Loucy (cell line): ENCODE results near the gene CACNB2.

Experiments
- H2AFZ ChIP-seq: fragments of 200-600 bp; sonication (generic); 2 replicates; pipeline ENCODE4 v1.6.0; 2016; ENCODE audit warnings: antibody characterized with exemption, mild to moderate bottlenecking, low read length, moderate library complexity
- H3F3A ChIP-seq: fragments of 200-600 bp; 2 replicates; pipeline ENCODE4 v1.6.0; 2016; ENCODE audit warnings: antibody characterized with exemption, low read depth, mild to moderate bottlenecking
- H3K27me3 ChIP-seq: fragments of 200-600 bp; sonication (generic); 2 replicates; pipeline ENCODE4 v1.6.1; 2014; ENCODE audit warnings: low read length, mild to moderate bottlenecking; ENCODE audit not compliant: insufficient read depth, poor library complexity, severe bottlenecking
- H3K36me3 ChIP-seq: fragments of 200-600 bp; sonication (generic); 2 replicates; pipeline ENCODE4 v1.6.1; 2016; ENCODE audit warnings: low read length; ENCODE audit not compliant: insufficient read depth
- H3K4me1 ChIP-seq: fragments of 200-600 bp; sonication (generic); 2 replicates; pipeline ENCODE4 v1.5.1; 2014; ENCODE audit warnings: low read length, mild to moderate bottlenecking; ENCODE audit not compliant: insufficient read depth, poor library complexity, severe bottlenecking
- H3K4me2 ChIP-seq: fragments of 200-600 bp; sonication (generic); 2 replicates; pipeline ENCODE4 v1.6.0; 2014; ENCODE audit warnings: antibody characterized with exemption, low read length, low read depth, mild to moderate bottlenecking; ENCODE audit not compliant: poor library complexity, severe bottlenecking
- H3K4me3 ChIP-seq: fragments of 200-600 bp; sonication (generic); 2 replicates; pipeline ENCODE4 v1.5.1; 2014; ENCODE audit warnings: low read length, mild to moderate bottlenecking, mixed read lengths; ENCODE audit not compliant: poor library complexity, severe bottlenecking
- H3K79me2 ChIP-seq: fragments of 200-600 bp; sonication (generic); 2 replicates; pipeline ENCODE4 v1.6.1; 2014; ENCODE audit warnings: low read length; ENCODE audit not compliant: insufficient read depth
- H3K9ac ChIP-seq: fragments of 200-600 bp; sonication (generic); 2 replicates; pipeline ENCODE4 v1.6.0; 2014; ENCODE audit warnings: mild to moderate bottlenecking, low read depth, low read length, moderate library complexity; ENCODE audit not compliant: poor library complexity, severe bottlenecking
- H3K9me2 ChIP-seq: fragments of 200-600 bp; sonication (generic); replicated peaks from 2 replicates; pipeline ENCODE4 v1.6.1; 2016; ENCODE audit warnings: low read depth, low read length, mixed read lengths
- H3K9me3 ChIP-seq: fragments of 200-600 bp; sonication (generic); 2 replicates; pipeline ENCODE4 v1.6.1; 2014; ENCODE audit warnings: mild to moderate bottlenecking, antibody characterized with exemption, low read length, low read depth; ENCODE audit not compliant: insufficient read depth
- H4K20me1 ChIP-seq: fragments of 200-600 bp; sonication (generic); 2 replicates; pipeline ENCODE4 v1.6.0; 2014; ENCODE audit warnings: antibody characterized with exemption, low read length, mild to moderate bottlenecking; ENCODE audit not compliant: insufficient read depth, poor library complexity, severe bottlenecking
- EZH2phosphoT487 ChIP-seq: fragments of 200-600 bp; IDR thresholded peaks from 2 replicates; pipeline ENCODE4 v1.6.1; 2018; ENCODE audit warnings: antibody characterized with exemption, mild to moderate bottlenecking, moderate library complexity, borderline replicate concordance
- TF ChIP-seq, protein P1 (sequence below): fragments of 200-600 bp; sonication (generic); conservative IDR thresholded peaks from 2 replicates; pipeline ENCODE4 v1.5.1; 2014; ENCODE audit warnings: mild to moderate bottlenecking, antibody characterized with exemption, low read length

Gene CACNB2

GRCh38 chr10:18238870-18239485 lies 98.8 kb downstream of the CACNB2 start:
- H4K20me1 ChIP-seq, result no peaks in the 10 kb centered on the region
- H3K27me3 ChIP-seq, result no peaks in the 10 kb centered on the region
- H3K4me1 ChIP-seq, result no peaks in the 10 kb centered on the region
- H3K4me3 ChIP-seq, result no peak overlapping the region
- H3F3A ChIP-seq, result no peaks in the 10 kb centered on the region
- TF ChIP-seq EZH2phosphoT487, result no peak
- TF ChIP-seq, protein P1, sequence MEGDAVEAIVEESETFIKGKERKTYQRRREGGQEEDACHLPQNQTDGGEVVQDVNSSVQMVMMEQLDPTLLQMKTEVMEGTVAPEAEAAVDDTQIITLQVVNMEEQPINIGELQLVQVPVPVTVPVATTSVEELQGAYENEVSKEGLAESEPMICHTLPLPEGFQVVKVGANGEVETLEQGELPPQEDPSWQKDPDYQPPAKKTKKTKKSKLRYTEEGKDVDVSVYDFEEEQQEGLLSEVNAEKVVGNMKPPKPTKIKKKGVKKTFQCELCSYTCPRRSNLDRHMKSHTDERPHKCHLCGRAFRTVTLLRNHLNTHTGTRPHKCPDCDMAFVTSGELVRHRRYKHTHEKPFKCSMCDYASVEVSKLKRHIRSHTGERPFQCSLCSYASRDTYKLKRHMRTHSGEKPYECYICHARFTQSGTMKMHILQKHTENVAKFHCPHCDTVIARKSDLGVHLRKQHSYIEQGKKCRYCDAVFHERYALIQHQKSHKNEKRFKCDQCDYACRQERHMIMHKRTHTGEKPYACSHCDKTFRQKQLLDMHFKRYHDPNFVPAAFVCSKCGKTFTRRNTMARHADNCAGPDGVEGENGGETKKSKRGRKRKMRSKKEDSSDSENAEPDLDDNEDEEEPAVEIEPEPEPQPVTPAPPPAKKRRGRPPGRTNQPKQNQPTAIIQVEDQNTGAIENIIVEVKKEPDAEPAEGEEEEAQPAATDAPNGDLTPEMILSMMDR, result peak; percentile 65
- H3K9me2 ChIP-seq, result no peaks in the 10 kb centered on the region
- no peaks in the 10 kb centered on the region for H3K79me2 ChIP-seq
- no peaks in the 10 kb centered on the region for H3K36me3 ChIP-seq
- no peak overlapping the region for H3K9ac ChIP-seq
- H3K9me3 ChIP-seq, result no peaks in the 10 kb centered on the region
- H2AFZ ChIP-seq, result no peak overlapping the region
- H3K4me2 ChIP-seq, result no peak overlapping the region

DNA sequence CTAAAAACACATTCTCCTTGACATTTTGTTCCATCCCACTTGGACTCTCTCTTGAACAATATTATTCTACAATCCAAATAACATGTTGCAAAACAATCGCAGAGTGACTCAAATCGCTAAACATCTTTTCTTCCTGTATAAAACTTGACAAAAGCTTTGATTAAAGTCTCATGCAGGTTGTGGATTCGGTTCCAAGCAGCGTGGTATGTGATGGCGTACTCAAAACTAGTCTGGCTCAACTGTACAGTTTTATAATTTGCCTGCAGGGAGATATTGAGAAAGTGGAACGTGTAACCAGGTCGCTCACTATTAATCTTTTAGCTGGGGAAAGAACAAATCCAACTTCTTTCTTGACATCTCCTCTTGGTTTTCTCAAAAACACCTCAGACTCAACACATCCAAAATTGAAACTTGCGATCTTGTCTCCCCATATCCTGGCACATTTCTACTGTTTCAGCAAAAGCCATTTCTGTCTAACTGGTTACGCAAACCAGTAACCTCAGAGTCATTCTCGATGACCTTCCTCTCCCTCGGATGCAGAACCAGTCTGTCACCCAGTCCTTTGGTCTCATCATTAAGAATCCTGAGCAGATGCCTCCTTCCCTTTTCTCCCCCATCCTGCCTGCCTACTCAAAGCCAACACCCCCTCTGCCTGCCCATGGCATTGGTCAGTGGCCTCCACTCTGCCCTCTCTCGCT lies 100.1 kb downstream of the CACNB2 start:
- no peak overlapping the region for H3K4me2 ChIP-seq
- TF ChIP-seq, protein P1, result no peak
- no peak for TF ChIP-seq EZH2phosphoT487

DNA sequence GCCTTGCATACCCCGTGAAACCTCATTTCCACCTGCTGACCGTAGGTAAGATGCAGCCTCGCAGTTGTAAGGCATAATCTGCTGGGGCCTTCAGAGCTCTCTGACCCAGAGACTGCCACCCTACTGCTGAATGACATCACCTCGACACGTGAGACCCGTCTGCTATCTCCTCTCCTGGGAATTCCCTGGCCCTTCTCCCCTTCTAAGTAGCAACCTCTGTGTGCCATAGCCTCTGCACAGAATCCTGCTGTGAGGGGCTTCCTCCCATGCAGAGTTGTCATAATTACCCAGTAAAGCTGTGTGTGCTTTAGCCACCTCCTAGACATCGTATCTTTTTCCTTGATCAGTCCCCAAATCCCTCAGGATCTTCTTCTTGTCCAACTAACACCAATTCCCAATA lies 106.7 kb downstream of the CACNB2 start:
- H3K9me3 ChIP-seq, result no peaks in the 10 kb centered on the region
- H3K4me1 ChIP-seq, result no peaks in the 10 kb centered on the region
- H3K4me2 ChIP-seq, result no peak overlapping the region
- no peaks in the 10 kb centered on the region for H3K79me2 ChIP-seq
- H3K9me2 ChIP-seq, result no peaks in the 10 kb centered on the region
- TF ChIP-seq, protein P1, result no peak
- no peak for TF ChIP-seq EZH2phosphoT487
- no peaks in the 10 kb centered on the region for H3K36me3 ChIP-seq
- no peak overlapping the region for H3K9ac ChIP-seq
- H3F3A ChIP-seq, result no peaks in the 10 kb centered on the region
- no peak overlapping the region for H2AFZ ChIP-seq
- no peaks in the 10 kb centered on the region for H4K20me1 ChIP-seq
- no peak overlapping the region for H3K4me3 ChIP-seq
- no peaks in the 10 kb centered on the region for H3K27me3 ChIP-seq

More for the DNA sequence above, 100.1 kb downstream of the CACNB2 start:
- no peaks in the 10 kb centered on the region for H3F3A ChIP-seq
- no peak overlapping the region for H3K9ac ChIP-seq
- H3K4me1 ChIP-seq, result no peaks in the 10 kb centered on the region
- H3K9me3 ChIP-seq, result no peaks in the 10 kb centered on the region
- H3K36me3 ChIP-seq, result no peaks in the 10 kb centered on the region
- no peaks in the 10 kb centered on the region for H3K79me2 ChIP-seq
- no peak overlapping the region for H2AFZ ChIP-seq
- no peaks in the 10 kb centered on the region for H4K20me1 ChIP-seq
- H3K9me2 ChIP-seq, result no peaks in the 10 kb centered on the region
- no peak overlapping the region for H3K4me3 ChIP-seq
- no peaks in the 10 kb centered on the region for H3K27me3 ChIP-seq
